ENCODE results near the gene USP11.

- TF ChIP-seq CTCF (IDR thresholded peaks at IDR 0.05) = no peak
- no peak for TF ChIP-seq POLR2A (IDR thresholded peaks at IDR 0.05; ENCODE audit: low read depth)
- TF ChIP-seq EP300 (IDR thresholded peaks at IDR 0.05) = no peak
Observed at GRCh38 chrX:47240619-47241018, 7.8 kb downstream of the USP11 start.
